Astrocyte (in vitro differentiated cells and primary cell): ENCODE results near the gene STAT1.

Experiments
- EZH2 ChIP-seq: IDR thresholded peaks from 2 replicates; pipeline ENCODE4 v1.6.1; 2012; ENCODE audit warnings: mild to moderate bottlenecking, low read length, inconsistent platforms; ENCODE audit not compliant: insufficient read depth
- TF ChIP-seq, protein P1 (sequence below): IDR thresholded peaks from 2 replicates; pipeline ENCODE4 v1.5.1; 2011; ENCODE audit warnings: low read depth, mild to moderate bottlenecking, inconsistent platforms, low read length, moderate library complexity; ENCODE audit not compliant: insufficient read depth

DNA sequence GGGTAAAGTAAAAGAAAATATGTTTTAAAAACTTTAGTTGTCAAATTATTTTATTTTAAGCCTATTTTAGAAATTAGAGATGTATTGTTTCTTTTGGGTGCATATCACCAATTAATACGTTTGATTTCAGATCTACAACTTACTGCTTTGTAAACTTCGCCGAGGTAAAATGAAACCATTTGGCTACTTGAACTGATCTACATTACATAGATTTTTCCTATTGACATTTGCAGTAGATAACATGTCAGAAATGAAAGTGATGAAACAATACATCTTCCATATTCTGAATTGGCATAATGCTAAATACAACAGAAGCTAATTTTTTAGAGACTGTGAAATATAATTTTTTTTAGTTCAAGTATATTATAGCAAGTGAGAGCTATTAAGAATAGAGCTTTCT, 93.9 kb downstream of the STAT1 start:
- TF ChIP-seq, protein P1, sequence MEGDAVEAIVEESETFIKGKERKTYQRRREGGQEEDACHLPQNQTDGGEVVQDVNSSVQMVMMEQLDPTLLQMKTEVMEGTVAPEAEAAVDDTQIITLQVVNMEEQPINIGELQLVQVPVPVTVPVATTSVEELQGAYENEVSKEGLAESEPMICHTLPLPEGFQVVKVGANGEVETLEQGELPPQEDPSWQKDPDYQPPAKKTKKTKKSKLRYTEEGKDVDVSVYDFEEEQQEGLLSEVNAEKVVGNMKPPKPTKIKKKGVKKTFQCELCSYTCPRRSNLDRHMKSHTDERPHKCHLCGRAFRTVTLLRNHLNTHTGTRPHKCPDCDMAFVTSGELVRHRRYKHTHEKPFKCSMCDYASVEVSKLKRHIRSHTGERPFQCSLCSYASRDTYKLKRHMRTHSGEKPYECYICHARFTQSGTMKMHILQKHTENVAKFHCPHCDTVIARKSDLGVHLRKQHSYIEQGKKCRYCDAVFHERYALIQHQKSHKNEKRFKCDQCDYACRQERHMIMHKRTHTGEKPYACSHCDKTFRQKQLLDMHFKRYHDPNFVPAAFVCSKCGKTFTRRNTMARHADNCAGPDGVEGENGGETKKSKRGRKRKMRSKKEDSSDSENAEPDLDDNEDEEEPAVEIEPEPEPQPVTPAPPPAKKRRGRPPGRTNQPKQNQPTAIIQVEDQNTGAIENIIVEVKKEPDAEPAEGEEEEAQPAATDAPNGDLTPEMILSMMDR, result no peak
- TF ChIP-seq EZH2, result no peak
